HCT116 (cell line): ENCODE data around the gene ATP13A4.

Source experiments
- ATF3 ChIP-seq: IDR thresholded peaks from 2 replicates; pipeline ENCODE4 v1.6.1; 2012
- CEBPB ChIP-seq: IDR thresholded peaks from 2 replicates; pipeline ENCODE4 v1.6.1; 2012; ENCODE audit warnings: low read depth
- EZH2 ChIP-seq: fragments of 200-600 bp; sonication (generic); IDR thresholded peaks from 2 replicates; pipeline ENCODE4 v1.6.1; 2017; ENCODE audit warnings: antibody characterized with exemption, mixed run types
- EZH2phosphoT487 ChIP-seq: fragments of 200-600 bp; IDR thresholded peaks from 2 replicates; pipeline ENCODE4 v1.6.1; 2018; ENCODE audit warnings: antibody characterized with exemption, borderline replicate concordance
- POLR2A ChIP-seq: IDR thresholded peaks from 2 replicates; pipeline ENCODE4 v1.7.0; 2011; ENCODE audit warnings: borderline replicate concordance; ENCODE audit not compliant: insufficient read depth, insufficient read length; ENCODE audit errors: extremely low read depth
- POLR2AphosphoS5 ChIP-seq: IDR thresholded peaks from 2 replicates; pipeline ENCODE4 v1.6.1; 2011; ENCODE audit warnings: mild to moderate bottlenecking, low read depth, low read length, moderate library complexity
- RAD21 ChIP-seq: IDR thresholded peaks from 2 replicates; pipeline ENCODE4 v1.6.1; 2012; ENCODE audit warnings: low read depth, mild to moderate bottlenecking
- YY1 ChIP-seq: IDR thresholded peaks from 2 replicates; pipeline ENCODE4 v1.6.1; 2011; ENCODE audit warnings: low read length, low read depth, moderate library complexity, mild to moderate bottlenecking; ENCODE audit not compliant: insufficient replicate concordance; ENCODE audit errors: extremely low read depth
- ZNF274 ChIP-seq: fragments of 200-500 bp; sonication (Bioruptor generic); IDR thresholded peaks from 2 replicates; pipeline ENCODE4 v1.6.1; 2014; ENCODE audit warnings: mild to moderate bottlenecking, low read depth, low read length, inconsistent platforms
- TF ChIP-seq, protein P1 (sequence below), 3 experiments: fragments of 200-600 bp in 1 of 3; sonication (generic) in 1 of 3; IDR thresholded peaks in 2 of 3; conservative IDR thresholded peaks in 1 of 3; 2 replicates each; pipeline ENCODE4 v1.5.1; 2012 to 2017; ENCODE audit warnings: low read depth in 2 of 3, low read length in 2 of 3, antibody characterized with exemption in 1 of 3, borderline replicate concordance in 1 of 3, control low read depth in 1 of 3, mild to moderate bottlenecking in 1 of 3, mixed read lengths in 1 of 3, mixed run types in 1 of 3, moderate library complexity in 1 of 3; ENCODE audit not compliant: insufficient read depth in 1 of 3
- TF ChIP-seq, protein P2 (sequence below): IDR thresholded peaks from 2 replicates; pipeline ENCODE4 v1.6.1; 2012

DNA sequence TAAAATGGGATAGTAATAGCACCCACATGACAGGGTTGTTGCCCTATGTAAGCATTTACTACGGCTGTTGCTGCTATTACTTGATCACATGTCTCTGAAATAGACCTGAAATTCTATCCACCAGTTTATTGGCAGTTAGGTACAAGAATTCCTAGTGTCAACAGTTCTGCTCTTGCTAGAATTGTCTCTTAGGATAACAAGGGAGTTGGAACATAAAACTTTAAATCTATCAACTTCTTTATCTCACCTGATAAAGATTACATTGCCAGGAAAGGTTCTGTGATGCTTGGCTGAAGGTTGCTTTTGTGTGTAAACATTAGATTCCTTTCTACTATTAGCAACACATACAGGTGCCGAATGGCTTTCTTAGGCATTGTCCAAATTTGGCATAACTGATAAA lies 38.7 kb downstream of the ATP13A4 start:
- TF ChIP-seq, protein P1, sequence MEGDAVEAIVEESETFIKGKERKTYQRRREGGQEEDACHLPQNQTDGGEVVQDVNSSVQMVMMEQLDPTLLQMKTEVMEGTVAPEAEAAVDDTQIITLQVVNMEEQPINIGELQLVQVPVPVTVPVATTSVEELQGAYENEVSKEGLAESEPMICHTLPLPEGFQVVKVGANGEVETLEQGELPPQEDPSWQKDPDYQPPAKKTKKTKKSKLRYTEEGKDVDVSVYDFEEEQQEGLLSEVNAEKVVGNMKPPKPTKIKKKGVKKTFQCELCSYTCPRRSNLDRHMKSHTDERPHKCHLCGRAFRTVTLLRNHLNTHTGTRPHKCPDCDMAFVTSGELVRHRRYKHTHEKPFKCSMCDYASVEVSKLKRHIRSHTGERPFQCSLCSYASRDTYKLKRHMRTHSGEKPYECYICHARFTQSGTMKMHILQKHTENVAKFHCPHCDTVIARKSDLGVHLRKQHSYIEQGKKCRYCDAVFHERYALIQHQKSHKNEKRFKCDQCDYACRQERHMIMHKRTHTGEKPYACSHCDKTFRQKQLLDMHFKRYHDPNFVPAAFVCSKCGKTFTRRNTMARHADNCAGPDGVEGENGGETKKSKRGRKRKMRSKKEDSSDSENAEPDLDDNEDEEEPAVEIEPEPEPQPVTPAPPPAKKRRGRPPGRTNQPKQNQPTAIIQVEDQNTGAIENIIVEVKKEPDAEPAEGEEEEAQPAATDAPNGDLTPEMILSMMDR (IDR thresholded peaks at IDR 0.05 in 2 of 3, conservative IDR thresholded peaks at IDR 0.05 in 1 of 3; ENCODE audit: borderline replicate concordance in 1 of 3, insufficient read depth in 1 of 3, low read depth in 2 of 3, low read length in 2 of 3), result no peak
- TF ChIP-seq ATF3 (no peak), POLR2A (no peak), RAD21 (no peak), EZH2phosphoT487 (no peak), EZH2 (no peak), CEBPB (no peak), ZNF274 (no peak), YY1 (no peak), POLR2AphosphoS5 (no peak)
- TF ChIP-seq, protein P2, sequence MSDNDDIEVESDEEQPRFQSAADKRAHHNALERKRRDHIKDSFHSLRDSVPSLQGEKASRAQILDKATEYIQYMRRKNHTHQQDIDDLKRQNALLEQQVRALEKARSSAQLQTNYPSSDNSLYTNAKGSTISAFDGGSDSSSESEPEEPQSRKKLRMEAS, result no peak
